GM12878 (cell line): Measurements from ENCODE around the gene VARS2. TPM values are rescaled to one million over a fixed set of nuclear protein-coding genes. Genes with fewer than 3 reads are reported as not detected.

Source experiments
- ATAC-seq: fragments of 200-7000 bp; cut with Tn5 transposase; 3 replicates; pipeline ENCODE4 v1.9.1; 2020; ENCODE audit warnings: mild to moderate bottlenecking, moderate library complexity
- BruUV-seq: library from RNA; stranded (reverse); fragments of 400-500 nt; replicated peaks from 2 replicates; lab custom pipeline; 2021; lab: Mats Ljungman, UMichigan
- CTCF ChIA-PET: fragments of 300-600 bp; sonication (Branson Sonifier 250); formaldehyde crosslinking; extraction: SDS; loops from one replicate; lab custom pipeline; 2021; ENCODE audit warnings: inconsistent platforms; lab: Yijun Ruan, JAX
- POLR2A ChIA-PET: fragments of 350-600 bp; formaldehyde crosslinking; extraction: SDS; loops from one replicate; lab custom pipeline; 2021; ENCODE audit warnings: inconsistent platforms; lab: Charles Lee
- RAD21 ChIA-PET: fragments of 300-600 bp; sonication (Branson Sonifier 250); formaldehyde crosslinking; loops from one replicate; lab custom pipeline; 2023; ENCODE audit warnings: antibody characterized with exemption; ENCODE audit not compliant: unreplicated experiment; lab: Charles Lee
- SMC1A ChIA-PET: fragments of 300-600 bp; sonication (Branson Sonifier 250); formaldehyde crosslinking; loops from one replicate; lab custom pipeline; 2023; ENCODE audit not compliant: unreplicated experiment, uncharacterized antibody; lab: Charles Lee
- DNase-seq: peaks from one replicate; pipeline ENCODE4 v3.0.0-alpha.2; 2011; ENCODE audit warnings: low read depth, low spot score
- FAIRE-seq: peaks from 3 replicates; lab custom pipeline; 2011; peaks lifted over from hg19 to GRCh38; lab: Jason Lieb, UNC
- H2AFZ ChIP-seq: 2 replicates; pipeline ENCODE4 v1.6.0; 2011; ENCODE audit warnings: low read depth, low read length, control low read depth; ENCODE audit not compliant: control insufficient read depth
- H3K27ac ChIP-seq: 2 replicates; pipeline ENCODE4 v1.5.1; 2011; ENCODE audit warnings: control low read depth; ENCODE audit not compliant: control insufficient read depth, insufficient read depth
- H3K27me3 ChIP-seq, 2 experiments: replicated peaks in 1 of 2; 2 replicates each; pipeline versions ENCODE4 v1.6.0 to v1.6.1; 2011; ENCODE audit warnings: low read length in 1 of 2; ENCODE audit not compliant: control insufficient read depth in 2 of 2, insufficient read depth in 2 of 2
- H3K36me3 ChIP-seq, 2 experiments: 2 replicates each; pipeline ENCODE4 v1.5.1; 2011; ENCODE audit warnings: low read length in 1 of 2; ENCODE audit not compliant: control insufficient read depth in 2 of 2, insufficient read depth in 2 of 2
- H3K4me1 ChIP-seq: 2 replicates; pipeline ENCODE4 v1.6.1; 2011; ENCODE audit warnings: mild to moderate bottlenecking, low read length, moderate library complexity, mixed read lengths; ENCODE audit not compliant: control insufficient read depth, insufficient read depth
- H3K4me2 ChIP-seq: 2 replicates; pipeline ENCODE4 v1.6.0; 2011; ENCODE audit warnings: control low read depth; ENCODE audit not compliant: control insufficient read depth, insufficient read depth
- H3K4me3 ChIP-seq: fragments of 200-600 bp; sonication (generic); 2 replicates; pipeline ENCODE4 v1.5.1; 2016
- H3K79me2 ChIP-seq: 2 replicates; pipeline ENCODE4 v1.6.0; 2011; ENCODE audit warnings: low read length; ENCODE audit not compliant: control insufficient read depth, insufficient read depth
- H3K9ac ChIP-seq: 2 replicates; pipeline ENCODE4 v1.8.0; 2011; ENCODE audit warnings: low read length, control low read depth, mixed read lengths; ENCODE audit not compliant: control insufficient read depth, insufficient read depth
- H3K9me3 ChIP-seq: replicated peaks from 3 replicates; pipeline ENCODE4 v1.5.1; 2011; ENCODE audit warnings: mild to moderate bottlenecking, low read length; ENCODE audit not compliant: control insufficient read depth, insufficient read depth
- H4K20me1 ChIP-seq: 2 replicates; pipeline ENCODE4 v1.6.0; 2011; ENCODE audit not compliant: control insufficient read depth, insufficient read depth
- ASH2L ChIP-seq: fragments of 300-600, 200-600 bp; sonication (generic); IDR thresholded peaks from 2 replicates; pipeline ENCODE4 v1.6.1; 2017; ENCODE audit warnings: low read depth, mild to moderate bottlenecking, borderline replicate concordance
- CBFB ChIP-seq: IDR thresholded peaks from 2 replicates; pipeline ENCODE4 v1.6.1; 2016; ENCODE audit warnings: antibody characterized with exemption, low read depth
- CUX1 ChIP-seq: IDR thresholded peaks from 2 replicates; pipeline ENCODE4 v1.6.1; 2012; ENCODE audit warnings: improper control_type of control experiment, low read depth, low read length; ENCODE audit not compliant: insufficient replicate concordance
- HDAC6 ChIP-seq: fragments of 200-600 bp; sonication (generic); IDR thresholded peaks from one replicate; pipeline ENCODE4 v1.8.0; 2017; ENCODE audit warnings: antibody characterized with exemption; ENCODE audit not compliant: unreplicated experiment
- LARP7 ChIP-seq: fragments of 450-650 bp; IDR thresholded peaks from 2 replicates; pipeline ENCODE4 v1.6.1; 2017; ENCODE audit warnings: mild to moderate bottlenecking
- MEF2B ChIP-seq: fragments of 450-650 bp; IDR thresholded peaks from 2 replicates; pipeline ENCODE4 v1.6.1; 2018; ENCODE audit warnings: mild to moderate bottlenecking, moderate library complexity; ENCODE audit not compliant: partially characterized antibody, poor library complexity, severe bottlenecking
- NFYA ChIP-seq: IDR thresholded peaks from 2 replicates; pipeline ENCODE4 v1.6.1; 2011; ENCODE audit warnings: low read depth, mild to moderate bottlenecking, low read length, improper control_type of control experiment, borderline replicate concordance
- NR2C2 ChIP-seq: IDR thresholded peaks from 2 replicates; pipeline ENCODE4 v1.6.1; 2011; ENCODE audit warnings: borderline replicate concordance, low read depth; ENCODE audit not compliant: control insufficient read depth, insufficient read length
- POLR2AphosphoS5 ChIP-seq: IDR thresholded peaks from 2 replicates; pipeline ENCODE4 v1.6.1; 2011; ENCODE audit warnings: mild to moderate bottlenecking, low read length, inconsistent platforms
- RELA ChIP-seq: fragments of 450-650 bp; IDR thresholded peaks from 2 replicates; pipeline ENCODE4 v1.8.0; 2014; ENCODE audit warnings: borderline replicate concordance; ENCODE audit not compliant: partially characterized antibody
- SIN3A ChIP-seq: IDR thresholded peaks from 2 replicates; pipeline ENCODE4 v1.6.1; 2012; ENCODE audit warnings: low read depth, low read length, improper control_type of control experiment
- SKIL ChIP-seq: fragments of 450-650 bp; IDR thresholded peaks from 2 replicates; pipeline ENCODE4 v1.6.1; 2017; ENCODE audit warnings: mild to moderate bottlenecking, low read depth, inconsistent platforms; ENCODE audit not compliant: poor library complexity, severe bottlenecking
- SMAD5 ChIP-seq: IDR thresholded peaks from 2 replicates; pipeline ENCODE4 v1.6.1; 2016; ENCODE audit warnings: antibody characterized with exemption, low read depth
- ZNF24 ChIP-seq: fragments of 450-650 bp; IDR thresholded peaks from 2 replicates; pipeline ENCODE4 v1.6.1; 2017; ENCODE audit warnings: antibody characterized with exemption, mild to moderate bottlenecking
- ZNF622 ChIP-seq: fragments of 450-650 bp; IDR thresholded peaks from 2 replicates; pipeline ENCODE4 v1.6.1; 2017; ENCODE audit warnings: mild to moderate bottlenecking, inconsistent platforms
- ZSCAN29 ChIP-seq: fragments of 450-650 bp; IDR thresholded peaks from 2 replicates; pipeline ENCODE4 v1.6.1; 2017; ENCODE audit warnings: mild to moderate bottlenecking, moderate library complexity
- WGBS: methylation state at CpG from one replicate; pipeline ENCODE4 v1.1.6; 2016; ENCODE audit warnings: low lambda C conversion rate; ENCODE audit not compliant: insufficient replicate concordance, insufficient coverage; ENCODE audit errors: missing lambda C conversion rate; 5-methylcytosine and 5-hydroxymethylcytosine counted together
- in situ Hi-C: fragments of 300-500 bp; cut with MboI; formaldehyde crosslinking; loops from 9 replicates; pipeline ENCODE4 v1.14.3; 2018; ENCODE audit warnings: mixed read lengths
- intact Hi-C: fragments of 100-400 bp; cut with micrococcal nuclease; formaldehyde crosslinking; loops from one replicate; pipeline ENCODE4 v1.14.2; 2022; ENCODE audit not compliant: unreplicated experiment
- polyA plus RNA-seq, 11 experiments: library from polyadenylated mRNA; depleted of rRNA in 4 of 11; unstranded in 6 of 11; stranded (reverse) in 5 of 11; fragments of >200 nt; fragmentation: Nextera tagmentation in 4 of 11; fragmentation: Illumina TruSeq in 1 of 11; extraction: Ambion mirVana in 4 of 11; extraction: Trizol in 1 of 11; gene quantifications; 1 replicate in 1 of 11; 2 replicates in 10 of 11; pipeline versions ENCODE4 v1.2.1 to v1.2.3, GENCODE V29; 2011 to 2016; ENCODE audit warnings: inconsistent platforms in 2 of 11, missing spikeins in 2 of 11, low read depth in 1 of 11
- total RNA-seq, 4 experiments: library from RNA; depleted of rRNA in 3 of 4; stranded (reverse); fragments of >200 nt in 3 of 4; fragmentation: Illumina TruSeq in 1 of 4; extraction: Trizol in 1 of 4; gene quantifications; 2 replicates each; pipeline versions ENCODE4 v1.2.1 to v1.2.3, GENCODE V29; 2013 to 2021

Gene VARS2
- total and polyA plus RNA-seq, 10 of the 15 experiments (the other 5 are each of a cell fraction or from before 2014, with no cell fraction given), result 3.8 to 70.7 (median 49.1) TPM

GRCh38 chr6:30890646-30891449 is 23.2 kb upstream of the VARS2 start:
- RAD21 ChIA-PET, result interaction anchor here (0.6 to 3.1 kb wide), 4 partner anchors 10 to 210 kb away, joined by 3 to 18 read pairs (median 4); partner anchors contain the start of gene VARS2
- in situ Hi-C loops (no loop called here), intact Hi-C loops (no loop called here)
- Histone ChIP-seq H3K27me3 (no peaks in the 10 kb centered on the region), H3K27ac (no peak overlapping the region), H3K4me2 (no peak overlapping the region), H3K4me1 (peaks cover 5% of the 10 kb centered on the region), H2AFZ (no peak overlapping the region), H3K9me3 (no peaks in the 10 kb centered on the region), H3K4me3 (no peak overlapping the region), H3K9ac (no peak overlapping the region), H4K20me1 (no peaks in the 10 kb centered on the region), H3K79me2 (peaks cover 6% of the 10 kb centered on the region), H3K36me3 (peaks cover 0 to 6% of the 10 kb centered on the region in 2 experiments; a peak in 3 of 4 replicates)
- FAIRE-seq (no peak), ATAC-seq (no peak), DNase-seq (no peak)
- SMC1A ChIA-PET, result interaction anchor here (1.0 kb wide), 1 partner anchor 22 kb away, joined by 5 read pairs; no protein-coding TSS in a partner anchor
- POLR2A ChIA-PET, result interaction anchor here (1.0 kb wide), 1 partner anchor 10 kb away, joined by 3 read pairs; no protein-coding TSS in a partner anchor
- BruUV-seq, result no TSS peak
- CTCF ChIA-PET, result interaction anchor here (1.2 to 2.5 kb wide), 2 partner anchors 23 to 62 kb away, joined by 3 to 8 read pairs; partner anchors contain the start of gene VARS2
- 61% methylated on average over 11 of the region's 12 CpGs for WGBS
- TF ChIP-seq NR2C2 (no peak), SMAD5 (no peak), ZNF622 (no peak), SKIL (no peak), LARP7 (no peak), POLR2AphosphoS5 (no peak), ZNF24 (no peak), SIN3A (no peak), HDAC6 (no peak), CBFB (no peak), ZSCAN29 (no peak), ASH2L (no peak), CUX1 (no peak), NFYA (no peak), RELA (no peak), MEF2B (no peak)
